GM15510 (cell line): ENCODE measurements around the gene JMJD8.

Source experiments
- POLR2A ChIP-seq: IDR thresholded peaks from 3 replicates; pipeline ENCODE4 v1.6.1; 2011; ENCODE audit warnings: borderline replicate concordance; ENCODE audit not compliant: insufficient read length; ENCODE audit errors: extremely low read depth

The JMJD8 gene

DNA sequence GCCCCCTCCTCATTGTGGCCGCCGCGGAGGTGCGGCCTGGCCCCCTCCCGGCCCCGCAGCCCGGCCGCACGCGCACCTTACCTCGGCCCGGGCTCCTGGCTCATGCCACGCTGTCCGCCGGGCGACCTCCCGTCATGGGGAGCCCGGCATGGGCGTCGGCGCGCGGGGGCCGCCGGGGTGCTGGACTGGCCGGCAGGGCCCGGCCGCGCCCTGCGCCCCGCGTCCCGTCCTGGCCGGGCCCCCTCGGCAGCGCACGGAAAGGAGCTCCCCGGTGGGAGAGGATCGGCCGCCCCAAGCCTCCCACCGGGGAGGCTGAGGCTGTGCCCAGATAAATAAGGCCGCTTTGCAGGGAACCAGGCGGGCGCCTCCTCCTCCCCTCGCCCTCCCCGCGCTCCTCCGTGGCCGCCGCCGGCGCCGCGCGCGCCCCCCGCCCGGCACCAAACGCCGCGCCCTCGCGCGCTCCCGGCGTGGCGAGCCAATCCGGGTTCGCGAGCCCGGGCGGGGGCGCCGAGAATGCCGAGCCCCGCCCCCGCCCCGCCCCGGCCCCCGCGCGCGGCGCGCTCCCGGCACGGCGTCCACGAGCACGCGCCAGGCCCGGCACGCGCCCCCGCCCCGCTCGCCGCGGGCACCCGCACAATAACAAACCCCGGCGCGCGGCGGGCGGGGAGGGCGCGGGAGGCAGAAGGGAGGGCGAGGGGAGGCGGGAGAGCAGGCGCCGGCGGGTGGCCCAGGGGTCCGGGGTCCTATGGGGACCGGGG lies 21.5 kb upstream of the JMJD8 start, which contains the start of gene FBXL16:
FBXL16 (minus strand) TSS at position 371 of the 758 bp plus-strand sequence. CDS start 8,396 bp downstream, outside the sequence.
- TF ChIP-seq POLR2A, result no peak

DNA sequence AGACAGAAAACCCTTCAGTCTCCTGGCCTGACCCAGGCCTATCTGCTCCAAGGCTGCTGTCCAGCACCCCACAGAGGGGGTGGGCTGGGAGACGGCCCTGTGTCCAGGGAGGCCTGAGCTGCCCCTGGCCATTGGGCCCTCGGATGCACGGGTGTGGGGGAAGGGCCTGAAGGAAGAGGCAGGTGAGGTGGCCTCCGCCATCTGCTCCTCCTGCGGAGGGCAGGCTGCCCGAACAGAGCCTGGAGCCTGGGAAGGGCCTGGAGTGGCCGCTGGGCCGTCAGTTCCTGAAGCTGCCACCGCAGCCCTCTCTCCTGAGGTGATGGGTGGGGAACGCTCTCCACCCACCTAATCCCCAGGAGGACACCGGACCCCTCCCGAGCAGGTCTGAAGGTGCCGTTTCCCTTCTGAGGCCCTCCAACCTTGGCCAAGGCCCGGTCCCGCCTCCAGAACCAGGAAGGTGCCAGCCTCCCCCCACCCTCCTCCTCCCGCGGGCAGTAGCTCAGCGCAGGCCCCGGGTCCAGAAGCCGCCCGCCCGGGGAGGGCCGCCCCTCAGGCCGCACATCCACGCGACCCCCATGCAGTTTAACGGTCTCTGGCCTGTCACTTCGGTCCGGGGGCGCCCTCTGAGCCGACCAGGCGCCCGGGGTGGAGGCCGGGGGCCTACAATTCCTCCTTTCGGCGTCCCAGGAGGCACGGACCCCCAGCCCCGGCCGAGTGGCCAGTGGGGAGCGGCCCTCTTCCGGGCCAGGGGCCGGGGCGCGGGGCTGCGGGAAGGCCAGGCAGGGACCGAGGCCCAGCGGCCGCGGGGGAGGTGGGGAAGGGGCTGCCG lies 20.6 kb upstream of the JMJD8 start:
- TF ChIP-seq POLR2A, result no peak

DNA sequence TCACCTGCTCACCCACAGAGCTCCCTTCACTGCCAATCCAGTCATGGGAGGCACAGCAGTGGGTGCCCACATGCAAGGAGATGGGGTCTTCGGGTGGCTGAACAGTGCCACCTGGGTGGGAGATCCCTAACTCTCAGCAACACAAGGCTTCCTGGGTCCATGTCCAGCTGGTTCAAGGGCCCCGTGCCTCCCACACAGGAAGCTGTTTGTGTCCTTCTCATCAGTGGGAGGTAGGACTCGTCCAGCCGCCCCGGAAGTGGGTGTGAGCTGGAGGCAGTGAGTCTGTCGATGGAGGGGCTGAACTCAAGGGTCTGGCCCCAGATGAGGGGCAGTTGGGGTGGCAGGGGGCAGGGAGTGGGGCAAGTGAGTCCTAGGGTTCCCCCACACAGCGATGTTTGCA lies 19.9 kb upstream of the JMJD8 start:
- TF ChIP-seq POLR2A, result no peak

DNA sequence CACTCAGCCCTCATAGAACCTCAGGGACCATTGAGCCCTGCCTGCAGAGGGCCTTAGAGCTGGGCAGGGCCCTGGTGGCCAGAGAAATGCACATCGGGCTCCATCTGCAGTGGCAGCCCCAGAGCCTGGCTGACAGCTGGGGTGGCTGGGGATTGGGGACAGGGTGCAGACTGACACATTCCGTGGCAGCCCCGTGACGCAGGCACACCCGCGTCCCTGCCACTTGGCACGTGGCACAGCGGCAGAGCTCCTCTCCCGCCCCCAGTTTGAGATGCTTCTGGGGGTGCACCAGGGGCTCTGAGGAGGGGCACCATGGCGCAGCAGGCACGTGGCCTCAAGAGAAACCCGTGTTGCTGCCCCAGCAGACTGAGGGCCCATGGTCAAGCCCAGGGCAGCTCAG lies 19.3 kb upstream of the JMJD8 start:
- no peak for TF ChIP-seq POLR2A

DNA sequence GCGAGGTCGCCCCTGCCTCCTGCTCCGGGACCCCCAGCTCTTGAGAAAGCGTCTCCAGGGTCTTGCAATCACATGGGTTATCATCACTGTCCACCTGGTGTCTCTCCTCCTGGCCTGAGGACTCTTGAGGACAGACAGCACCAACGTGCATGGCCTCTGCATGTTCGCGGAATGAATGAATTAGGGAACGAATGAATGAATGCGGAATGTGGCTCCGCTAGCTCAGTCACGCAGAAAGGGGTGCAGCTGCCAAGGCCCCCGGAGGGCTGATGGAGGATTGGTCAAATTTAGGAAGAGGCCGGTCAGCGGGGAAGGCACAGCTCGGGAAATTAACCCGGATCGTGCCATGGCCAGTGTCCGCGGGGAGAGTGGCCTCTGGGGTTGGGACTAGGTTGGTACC lies 18.2 kb upstream of the JMJD8 start:
- no peak for TF ChIP-seq POLR2A

DNA sequence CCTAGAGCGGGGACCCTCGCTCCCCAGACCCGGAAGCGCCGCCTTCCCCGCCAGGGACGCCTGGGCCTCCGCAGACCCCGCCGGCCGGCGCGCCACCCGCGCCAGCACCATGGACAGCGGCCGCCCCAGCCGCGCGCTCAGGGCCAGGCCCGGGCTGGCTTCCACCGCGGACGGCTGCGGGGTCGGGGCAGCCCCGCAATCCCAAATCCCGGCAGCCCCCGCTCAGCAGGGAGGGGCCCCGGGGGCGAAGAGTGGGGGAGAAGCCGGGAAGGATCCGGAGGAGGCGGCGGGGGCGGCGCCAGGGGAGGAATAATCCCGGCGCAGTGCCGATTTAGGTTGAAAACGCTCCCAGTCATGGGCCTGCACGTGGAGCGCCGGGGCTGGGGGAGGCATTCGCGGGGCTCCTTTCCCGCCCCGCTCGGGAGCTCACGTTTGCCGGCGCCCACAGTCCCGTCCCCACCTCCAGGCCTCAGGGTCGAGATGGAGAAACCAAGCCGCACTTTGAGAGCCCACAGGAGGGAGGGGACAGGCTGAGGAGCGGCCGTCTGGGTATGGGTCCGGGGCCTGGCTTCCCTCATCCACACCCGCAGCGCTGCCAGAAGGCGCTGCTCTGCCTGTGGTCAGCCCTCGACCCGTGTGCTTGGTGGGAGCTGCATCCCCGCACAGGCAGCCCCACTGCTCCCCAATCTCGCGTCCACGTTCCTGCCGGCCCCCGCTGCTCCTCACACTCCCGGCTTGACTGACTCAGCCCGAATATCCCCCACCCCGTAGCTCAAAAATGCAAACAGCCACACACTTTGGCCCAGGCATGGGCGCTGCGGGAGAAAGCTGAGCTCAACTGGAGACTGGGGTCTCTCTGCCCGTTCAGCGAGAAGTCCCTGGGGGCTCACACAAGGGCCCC lies 16.8 kb upstream of the JMJD8 start:
- TF ChIP-seq POLR2A, result no peak

DNA sequence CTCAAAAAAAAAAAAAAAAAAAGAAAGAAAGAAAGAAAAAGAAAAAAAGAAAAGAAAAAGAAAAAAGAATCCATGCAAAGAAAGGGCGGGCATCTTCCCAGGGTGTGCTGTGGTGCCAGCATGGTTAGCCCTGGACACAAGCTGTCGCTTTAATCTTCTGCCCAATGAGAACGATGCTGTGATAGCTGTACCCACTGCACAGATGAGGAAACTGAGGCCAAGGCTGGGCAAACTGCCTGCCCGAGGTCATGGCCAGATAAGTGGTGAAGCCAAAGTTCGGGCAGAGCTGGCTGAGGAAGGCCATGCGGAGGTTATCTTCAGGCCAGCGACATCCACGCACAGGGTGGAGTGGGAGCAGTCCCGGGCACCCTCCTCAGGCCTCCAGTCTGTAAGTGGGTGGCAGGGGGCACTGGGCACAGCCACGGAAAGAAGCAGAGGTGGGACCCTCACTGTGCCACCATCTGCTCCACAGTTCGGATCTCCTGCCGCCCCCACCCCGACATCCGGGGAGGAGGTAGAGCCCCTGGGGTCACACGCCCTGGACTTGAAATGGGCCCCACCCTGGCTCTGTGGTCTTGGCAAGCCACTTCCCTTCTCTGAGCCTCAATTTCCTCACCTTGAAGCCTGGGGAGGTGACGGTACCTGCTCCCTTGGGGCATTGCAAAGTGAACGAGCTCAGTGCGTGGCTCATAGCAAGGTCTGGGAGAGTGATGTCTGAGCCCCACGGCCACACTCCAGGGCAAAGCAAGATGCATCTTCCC lies 15.0 kb upstream of the JMJD8 start:
- TF ChIP-seq POLR2A, result no peak

DNA sequence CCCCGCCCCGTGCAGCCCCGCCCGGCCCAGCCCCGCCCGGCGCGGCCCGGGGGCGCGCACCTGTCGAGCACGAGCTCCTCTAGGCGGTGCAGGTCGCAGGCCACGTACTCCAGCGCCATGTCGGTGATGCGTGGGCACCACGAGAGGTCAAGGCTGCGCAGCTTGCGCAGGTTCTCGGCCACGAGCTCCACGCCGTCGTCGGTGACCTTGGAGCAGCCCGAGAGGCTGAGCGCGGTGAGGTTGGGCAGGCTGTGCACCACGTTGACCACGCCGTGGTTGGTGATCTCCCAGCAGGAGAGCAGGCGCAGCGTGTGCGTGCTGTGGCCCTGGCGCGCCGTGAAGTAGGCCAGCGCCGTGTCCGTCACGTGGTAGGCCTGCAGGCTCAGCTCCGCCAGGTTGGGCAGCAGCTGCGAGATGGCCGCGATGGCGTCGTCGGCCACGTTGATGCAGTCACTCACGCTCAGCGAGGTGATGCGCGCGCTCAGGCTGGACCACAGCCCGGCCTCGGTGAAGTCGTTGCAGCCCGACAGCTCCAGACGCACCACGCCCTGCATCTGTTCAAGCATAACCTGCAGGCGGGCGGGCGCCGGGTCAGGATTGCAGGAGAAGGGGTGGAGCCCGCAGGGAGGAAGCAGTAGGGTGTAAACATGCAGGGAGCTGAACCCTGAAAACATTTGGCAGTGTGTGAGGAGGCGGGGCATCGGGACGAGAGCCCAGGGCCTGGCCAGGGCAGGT lies 11.4 kb upstream of the JMJD8 start:
- peak; percentile 49 for TF ChIP-seq POLR2A

DNA sequence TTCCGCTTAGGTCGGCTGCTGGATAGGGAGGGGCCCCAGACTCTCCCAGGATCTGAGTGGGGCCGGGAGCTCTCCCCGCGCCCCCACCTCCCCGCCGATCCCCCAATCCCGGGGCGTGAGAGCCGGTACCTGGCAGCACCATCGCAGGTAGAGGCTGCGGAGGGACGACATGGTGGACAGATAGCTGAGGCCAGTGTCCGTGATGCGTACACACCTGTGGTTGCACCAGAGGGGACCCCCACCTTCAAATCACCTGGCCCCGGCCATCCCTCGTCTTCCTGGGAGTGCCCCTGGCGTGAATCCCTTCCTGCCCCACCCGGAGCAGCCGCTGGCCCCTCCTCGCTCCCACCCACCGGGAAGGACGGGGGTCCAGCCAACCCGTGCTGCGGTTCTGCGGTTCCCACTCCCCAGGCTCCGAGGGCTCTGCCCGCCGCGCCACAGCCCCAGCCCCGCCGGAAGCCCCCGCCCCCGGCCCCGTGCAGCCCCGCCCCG lies 10.8 kb upstream of the JMJD8 start:
- no peak for TF ChIP-seq POLR2A

DNA sequence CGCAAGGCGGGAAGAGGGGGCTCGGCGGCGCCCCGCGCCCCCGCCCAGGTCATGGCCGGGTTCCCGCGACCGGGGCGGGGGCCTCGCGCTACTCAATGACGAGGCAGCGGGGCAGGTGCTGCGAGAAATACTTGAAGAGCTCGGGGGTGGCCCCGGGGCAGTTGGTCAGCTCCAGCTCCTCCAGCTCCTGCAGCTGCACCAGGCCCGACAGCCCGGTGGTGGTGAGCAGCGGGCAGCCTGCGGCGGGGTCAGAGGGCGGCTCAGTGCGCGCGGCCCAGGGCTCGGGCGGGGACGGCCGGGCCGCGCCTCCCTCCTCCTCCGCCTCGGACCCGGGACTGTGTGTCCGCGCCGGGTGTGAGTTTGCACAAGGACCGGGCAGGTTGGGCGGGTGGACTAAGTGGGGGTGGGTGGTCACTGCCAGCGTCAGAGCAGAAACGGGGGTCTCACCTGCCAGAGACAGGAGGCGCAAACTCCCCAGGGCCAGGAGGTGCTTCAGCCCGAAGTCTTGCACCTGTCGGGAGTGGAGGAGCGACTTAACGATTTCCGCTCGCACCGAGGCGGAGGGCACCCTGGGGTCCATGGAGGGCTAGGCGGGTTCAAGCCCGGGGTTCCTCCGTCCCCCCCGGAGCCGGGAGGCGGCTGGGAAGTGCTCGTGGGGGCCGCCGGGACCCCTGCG lies 10.2 kb upstream of the JMJD8 start:
- TF ChIP-seq POLR2A, result no peak

DNA sequence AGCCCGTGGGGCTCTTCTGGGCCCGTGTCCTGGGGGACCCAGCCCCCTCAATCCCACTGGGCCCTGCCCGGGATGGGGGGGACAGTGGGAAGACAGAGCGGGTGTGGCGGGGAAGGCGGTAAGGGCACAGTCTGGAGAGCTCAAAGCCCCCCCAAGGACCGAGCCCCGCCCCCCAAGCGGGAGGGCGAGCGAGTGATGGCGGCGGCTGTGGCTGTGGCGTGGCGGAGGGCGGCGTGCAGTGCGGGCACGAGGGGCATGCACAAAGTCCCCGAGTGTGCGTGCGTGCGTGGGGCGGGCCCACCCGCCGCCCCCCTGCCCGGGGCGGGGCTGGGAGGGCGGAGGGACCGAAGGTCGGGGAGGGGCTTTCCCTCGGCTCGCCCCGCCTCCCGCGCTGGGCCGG lies 9.6 kb upstream of the JMJD8 start:
- TF ChIP-seq POLR2A, result no peak

DNA sequence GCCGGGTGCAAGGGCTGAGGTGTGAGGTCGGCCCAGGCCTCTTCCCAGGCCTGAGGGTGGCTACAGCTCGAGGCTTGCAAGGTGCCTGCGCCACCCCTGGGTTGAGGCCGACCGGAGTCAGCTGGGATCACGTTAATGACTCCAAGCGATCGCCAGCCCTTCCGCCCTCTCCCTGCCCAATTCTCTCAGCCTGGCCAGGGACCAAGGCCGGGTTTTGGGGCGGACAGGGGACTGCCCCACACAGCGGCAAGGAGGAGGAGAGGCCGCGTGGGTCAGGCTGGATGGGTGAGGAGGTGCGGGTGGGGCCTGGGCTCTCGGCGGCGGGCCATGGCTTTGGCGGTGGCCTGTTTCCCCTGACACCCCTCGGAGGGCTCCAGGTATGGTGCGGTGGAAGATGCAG lies 9.2 kb upstream of the JMJD8 start:
- no peak for TF ChIP-seq POLR2A

DNA sequence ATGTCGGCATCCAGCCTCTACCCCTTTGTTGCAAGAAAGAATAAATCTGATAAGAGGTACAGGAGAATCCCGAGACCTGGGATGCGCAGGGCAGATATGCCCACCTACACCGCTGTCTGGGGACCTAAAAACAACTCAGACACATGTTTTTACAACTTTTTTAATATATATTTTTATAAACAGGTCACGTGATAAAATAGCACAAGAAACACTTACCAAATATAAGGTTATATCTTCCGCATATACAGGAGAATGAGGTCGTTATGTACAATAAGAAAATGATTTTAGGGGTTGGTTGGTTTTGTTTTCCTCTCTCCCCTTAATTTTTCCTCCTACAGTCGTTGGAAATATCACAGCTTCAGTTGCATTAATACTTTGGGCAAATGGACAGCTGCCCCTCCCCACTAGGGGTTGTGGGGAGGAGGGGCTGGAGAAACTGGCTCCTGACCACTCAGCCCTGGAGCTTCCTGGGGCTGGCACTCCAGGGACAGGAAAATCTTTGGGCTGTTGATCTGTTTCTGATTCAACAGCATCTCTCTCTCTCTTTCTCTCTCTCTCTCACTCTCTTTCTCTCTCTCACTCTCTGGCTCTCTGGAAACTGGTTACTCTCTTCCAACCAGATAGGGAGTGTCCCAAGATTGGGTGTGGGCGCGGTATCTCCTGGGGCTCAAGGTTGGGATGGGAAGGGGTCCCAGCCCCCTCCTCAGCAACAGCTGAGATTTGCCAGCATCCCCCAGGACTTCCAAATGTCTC lies 8.4 kb upstream of the JMJD8 start:
- TF ChIP-seq POLR2A, result no peak
